GM21723 (cell line): ENCODE data around the gene OTC.

Source experiments
- ATAC-seq: cut with Tn5 transposase; IDR thresholded peaks from one replicate; pipeline ENCODE4 v1.9.1; 2021; ENCODE audit warnings: mild to moderate bottlenecking, moderate library complexity; ENCODE audit not compliant: unreplicated experiment

OTC gene

DNA sequence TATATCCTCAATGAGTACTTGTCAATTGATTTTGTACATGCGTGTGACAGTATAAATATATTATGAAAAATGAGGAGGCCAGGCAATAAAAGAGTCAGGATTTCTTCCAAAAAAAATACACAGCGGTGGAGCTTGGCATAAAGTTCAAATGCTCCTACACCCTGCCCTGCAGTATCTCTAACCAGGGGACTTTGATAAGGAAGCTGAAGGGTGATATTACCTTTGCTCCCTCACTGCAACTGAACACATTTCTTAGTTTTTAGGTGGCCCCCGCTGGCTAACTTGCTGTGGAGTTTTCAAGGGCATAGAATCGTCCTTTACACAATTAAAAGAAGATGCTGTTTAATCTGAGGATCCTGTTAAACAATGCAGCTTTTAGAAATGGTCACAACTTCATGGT, at the start of gene OTC:
Gene OTC (plus strand): TSS at position 243 of the 400 bp plus-strand sequence. CDS start 93 bp downstream, at position 336.
- ATAC-seq = no peak

DNA sequence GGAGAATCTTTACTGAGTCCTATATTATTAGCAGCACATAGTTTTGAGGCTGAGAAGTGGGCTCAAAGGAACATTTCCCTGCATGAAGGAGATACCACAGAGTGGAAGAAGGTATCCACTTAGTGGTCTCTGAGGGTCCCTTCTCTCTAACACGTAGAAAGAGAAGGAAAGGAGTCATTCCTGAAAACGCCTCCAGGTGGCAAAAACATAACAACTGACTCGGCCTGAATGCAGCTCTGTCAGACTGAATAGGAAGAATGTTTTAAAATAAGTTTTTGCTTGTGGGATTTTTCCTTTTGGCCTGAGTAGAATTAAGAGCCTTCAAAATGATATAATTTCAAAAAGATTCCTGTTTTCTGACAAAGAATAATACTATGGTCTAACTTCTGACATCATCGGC, 48.4 kb upstream of the OTC start:
- ATAC-seq = no peak

DNA sequence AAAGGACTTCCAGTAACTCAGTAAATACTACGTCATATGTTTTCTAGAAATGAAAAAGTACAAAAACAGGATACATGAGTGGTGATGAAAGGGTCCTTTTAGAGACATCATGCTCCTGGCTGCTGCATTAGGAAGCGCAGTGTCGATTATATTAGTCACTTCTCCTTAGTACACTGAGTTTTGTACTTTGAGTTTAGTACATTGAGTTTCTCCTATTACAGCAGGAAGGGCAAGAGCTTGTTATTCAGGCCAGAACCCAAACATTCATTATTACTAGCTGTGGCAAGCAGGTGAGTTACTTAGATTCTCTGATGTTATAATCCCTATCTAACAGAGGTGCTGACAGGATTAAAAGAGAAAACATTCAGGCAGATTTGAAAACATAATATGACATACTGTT, 46.4 kb upstream of the OTC start:
- ATAC-seq = no peak

DNA sequence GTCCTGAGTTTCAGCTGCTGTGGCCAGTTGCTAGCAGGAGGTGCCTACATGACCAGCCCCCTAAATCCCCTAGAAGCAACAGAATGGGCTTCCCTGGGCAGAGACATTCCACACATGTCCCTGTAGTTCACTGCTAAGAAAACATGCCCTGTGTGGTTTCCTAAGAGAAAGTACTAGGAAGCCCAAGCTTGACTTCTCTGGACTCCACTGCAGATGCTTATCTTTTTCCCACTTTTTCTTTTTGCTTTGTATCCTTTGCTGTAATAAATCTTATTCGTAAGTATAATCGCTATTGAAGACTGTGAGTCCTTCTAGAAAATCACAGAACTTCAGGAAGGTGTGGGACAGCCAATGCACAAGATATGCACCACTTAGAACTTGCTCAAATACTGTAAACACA, 40.7 kb upstream of the OTC start:
- ATAC-seq = no peak

- ATAC-seq = no peak
These were observed 40.0 kb upstream of the OTC start for GRCh38 chrX:38312436-38312835.

DNA sequence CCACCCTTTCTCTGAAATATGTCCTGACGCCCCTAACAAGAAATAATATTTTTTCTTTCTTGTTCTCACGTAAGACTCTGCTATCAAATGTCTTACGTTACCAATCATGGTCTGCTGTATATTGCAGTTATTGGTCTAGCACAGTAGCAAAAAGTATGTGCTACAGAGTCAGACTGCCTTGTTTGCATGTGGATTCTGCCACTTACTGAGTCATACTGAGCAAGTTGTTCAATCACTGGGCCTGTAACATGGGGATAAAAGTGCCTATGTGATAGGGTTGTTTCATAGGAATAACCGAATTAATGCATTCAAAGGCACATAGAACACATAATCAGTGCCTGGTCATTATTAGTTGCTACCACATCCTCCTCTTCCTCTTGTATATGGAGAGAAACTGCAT, 39.2 kb upstream of the OTC start:
- no peak for ATAC-seq

GRCh38 chrX:38315186-38315585, 37.2 kb upstream of the OTC start:
- ATAC-seq = no peak

GRCh38 chrX:38318196-38318595, 34.2 kb upstream of the OTC start:
- no peak for ATAC-seq

GRCh38 chrX:38318606-38319005, 33.8 kb upstream of the OTC start:
- no peak for ATAC-seq

- no peak for ATAC-seq
These were observed 31.6 kb upstream of the OTC start for GRCh38 chrX:38320819-38321218.

DNA sequence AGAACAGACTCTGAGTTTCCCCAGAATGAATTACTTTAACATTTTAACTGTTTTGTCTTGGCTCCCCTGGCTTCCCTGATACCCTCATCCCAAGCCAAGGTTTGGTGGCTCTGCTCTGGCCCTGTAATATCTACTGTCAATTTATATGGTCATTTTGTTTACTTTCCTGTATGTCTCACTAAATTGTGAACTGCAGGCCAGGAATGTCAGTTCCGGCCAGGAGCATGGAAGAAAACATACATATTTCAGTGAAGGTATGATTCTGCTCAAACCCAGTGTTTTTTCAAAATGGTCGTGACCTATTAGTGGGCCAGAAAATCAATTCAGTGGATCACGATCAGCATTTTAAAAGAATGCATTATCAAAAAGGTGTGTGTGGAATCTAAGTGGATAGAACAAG, 26.3 kb upstream of the OTC start:
- ATAC-seq = no peak

GRCh38 chrX:38327007-38327774, 25.2 kb upstream of the OTC start, which contains the start of gene RPGR:
Gene RPGR, minus strand, starts transcription at chrX:38327509. Its CDS starts 142 bp downstream, at chrX:38327367.
- peak; percentile 97 for ATAC-seq

GRCh38 chrX:38327775-38328081, 24.7 kb upstream of the OTC start:
- peak; percentile 1 for ATAC-seq

GRCh38 chrX:38332505-38332904, 19.9 kb upstream of the OTC start:
- ATAC-seq = peak; percentile 56

- ATAC-seq = no peak
These were observed 17.0 kb upstream of the OTC start for GRCh38 chrX:38335382-38335781.

GRCh38 chrX:38336538-38337240, 15.7 kb upstream of the OTC start:
- ATAC-seq = no peak

DNA sequence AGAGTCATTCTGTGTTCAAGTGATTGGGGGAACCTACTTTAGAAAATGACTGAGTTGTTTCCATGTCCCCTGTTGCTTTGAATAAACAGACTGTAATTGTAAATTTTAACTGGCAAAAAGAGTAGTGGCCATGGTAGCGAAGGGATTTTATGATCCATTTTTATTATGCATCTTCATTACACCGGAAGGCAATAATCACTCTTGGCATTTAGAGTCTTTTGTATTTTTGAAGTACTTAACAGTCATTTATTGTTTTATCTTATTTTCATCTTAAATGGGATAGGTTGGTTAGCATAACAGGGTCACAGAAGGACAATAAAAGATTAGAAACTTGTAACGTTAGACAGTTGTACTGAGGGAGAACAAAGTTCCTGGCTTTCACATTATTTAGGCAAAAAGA, 11.0 kb upstream of the OTC start:
- no peak for ATAC-seq

- ATAC-seq = no peak
These were observed 9.3 kb upstream of the OTC start for GRCh38 chrX:38342853-38343778.

- ATAC-seq = no peak
These were observed 6.3 kb upstream of the OTC start for GRCh38 chrX:38346150-38346549.

GRCh38 chrX:38347136-38347535, 5.3 kb upstream of the OTC start:
- peak; percentile 51 for ATAC-seq

DNA sequence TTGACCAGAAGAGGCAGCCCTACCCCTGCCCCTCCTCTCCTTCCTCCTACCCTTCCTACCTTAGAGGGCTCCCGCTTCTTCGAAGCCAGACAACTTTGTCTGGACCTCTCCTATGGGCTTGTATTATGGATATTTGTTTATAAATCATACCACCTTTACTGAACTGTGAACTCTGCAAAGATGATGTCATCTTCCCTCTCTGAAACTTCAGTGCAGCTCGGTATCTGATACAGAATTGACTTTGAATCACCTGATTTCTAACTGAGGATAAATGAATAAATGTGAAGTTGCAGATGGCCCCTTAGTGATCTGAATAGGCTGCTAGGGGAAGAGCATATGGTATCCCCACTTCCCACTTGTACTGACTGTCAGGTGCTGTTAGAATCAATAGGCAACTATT, 1.1 kb upstream of the OTC start:
- no peak for ATAC-seq
